ENCODE results near the gene CCDC102A.

The CCDC102A gene

GRCh38 chr16:57536306-57537193 lies at the start of gene CCDC102A:
Gene CCDC102A, minus strand, starts transcription at chr16:57536571. Its CDS starts 7,394 bp downstream, at chr16:57529177.
- H3K27ac ChIP-seq, result peak within 1 kb of the TSS; percentile 93
- peak; percentile 85 for TF ChIP-seq ZFX (IDR thresholded peaks at IDR 0.05)
- TF ChIP-seq CTCF (conservative IDR thresholded peaks at IDR 0.05), result no peak

- H3K27ac ChIP-seq, result no peak overlapping the region
- TF ChIP-seq ZFX (IDR thresholded peaks at IDR 0.05), result no peak
- TF ChIP-seq CTCF (conservative IDR thresholded peaks at IDR 0.05), result no peak
These were observed 48.8 kb upstream of the CCDC102A start for GRCh38 chr16:57585051-57585687.

- TF ChIP-seq CTCF (conservative IDR thresholded peaks at IDR 0.05), result no peak
- no peak for TF ChIP-seq ZFX (IDR thresholded peaks at IDR 0.05)
These were observed 42.9 kb upstream of the CCDC102A start for GRCh38 chr16:57579361-57579665.

GRCh38 chr16:57578521-57579360 lies 42.4 kb upstream of the CCDC102A start:
- TF ChIP-seq ZFX (IDR thresholded peaks at IDR 0.05) (no peak), CTCF (conservative IDR thresholded peaks at IDR 0.05) (no peak)
- H3K27ac ChIP-seq, result no peak overlapping the region

More at GRCh38 chr16:57579361-57579665, 42.9 kb upstream of the CCDC102A start:
- H3K27ac ChIP-seq, result no peak overlapping the region

- TF ChIP-seq CTCF (conservative IDR thresholded peaks at IDR 0.05) (no peak), ZFX (IDR thresholded peaks at IDR 0.05) (no peak)
- no peak overlapping the region for H3K27ac ChIP-seq
These were observed 41.4 kb upstream of the CCDC102A start for GRCh38 chr16:57577691-57578224.

- H3K27ac ChIP-seq, result no peak overlapping the region
- TF ChIP-seq ZFX (IDR thresholded peaks at IDR 0.05) (no peak), CTCF (conservative IDR thresholded peaks at IDR 0.05) (no peak)
These were observed 40.8 kb upstream of the CCDC102A start for GRCh38 chr16:57577214-57577613.

Measured in C4-2B (cell line).